ENCODE data around the gene TUBA4A.
"Not testable (repeated sequence)": the region's sequence is repeated elsewhere in the genome, so short reads cannot be mapped to it uniquely, and the experiment has no call there.

Gene TUBA4A

DNA sequence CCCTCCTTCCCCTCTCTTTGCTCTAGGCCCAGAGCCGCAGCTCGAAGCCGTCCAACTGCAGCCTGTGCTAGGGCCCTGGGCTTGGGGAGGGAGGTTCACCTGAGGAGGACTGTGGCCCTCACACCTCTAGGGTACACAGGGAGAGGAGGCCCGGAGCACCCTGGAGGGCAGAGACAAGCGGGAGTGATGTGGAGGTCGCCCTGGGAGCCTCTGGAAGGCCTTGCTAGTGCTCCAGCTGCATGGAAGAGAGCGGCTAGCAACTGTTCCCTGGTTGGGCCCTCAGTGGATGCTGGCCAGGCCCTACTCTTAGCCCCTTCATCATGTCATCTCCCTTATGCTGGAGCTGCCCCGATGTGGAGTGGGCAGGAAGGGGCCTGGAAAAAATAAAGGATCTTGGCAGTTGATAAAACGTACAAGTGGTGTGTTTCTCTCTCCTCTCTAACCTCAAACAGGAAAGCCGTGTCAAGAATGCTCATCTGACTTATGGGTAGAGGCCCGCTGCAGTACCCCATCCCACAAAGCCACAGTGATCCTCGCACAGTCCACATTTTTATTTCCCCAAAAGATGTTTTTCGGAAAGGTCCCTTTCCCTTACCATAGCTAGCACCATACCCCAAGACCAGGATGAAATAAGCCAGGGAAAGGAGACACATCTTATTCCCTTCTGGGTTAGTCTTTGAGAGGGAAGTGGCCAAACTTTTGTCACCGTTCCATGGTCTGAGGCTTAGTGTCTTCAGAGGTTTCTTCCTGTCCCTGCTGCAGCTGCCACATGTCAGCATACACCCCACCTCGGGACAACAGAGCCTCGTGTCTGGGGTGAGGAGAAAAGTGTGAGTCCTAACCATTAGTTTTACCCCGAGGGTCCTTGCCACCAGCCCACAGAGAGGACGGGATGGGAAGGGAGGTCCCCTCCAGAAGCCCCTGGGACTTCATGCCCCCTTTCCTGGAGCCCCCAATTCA is 44.2 kb downstream of the TUBA4A start:
- no peak for DNase-seq

DNA sequence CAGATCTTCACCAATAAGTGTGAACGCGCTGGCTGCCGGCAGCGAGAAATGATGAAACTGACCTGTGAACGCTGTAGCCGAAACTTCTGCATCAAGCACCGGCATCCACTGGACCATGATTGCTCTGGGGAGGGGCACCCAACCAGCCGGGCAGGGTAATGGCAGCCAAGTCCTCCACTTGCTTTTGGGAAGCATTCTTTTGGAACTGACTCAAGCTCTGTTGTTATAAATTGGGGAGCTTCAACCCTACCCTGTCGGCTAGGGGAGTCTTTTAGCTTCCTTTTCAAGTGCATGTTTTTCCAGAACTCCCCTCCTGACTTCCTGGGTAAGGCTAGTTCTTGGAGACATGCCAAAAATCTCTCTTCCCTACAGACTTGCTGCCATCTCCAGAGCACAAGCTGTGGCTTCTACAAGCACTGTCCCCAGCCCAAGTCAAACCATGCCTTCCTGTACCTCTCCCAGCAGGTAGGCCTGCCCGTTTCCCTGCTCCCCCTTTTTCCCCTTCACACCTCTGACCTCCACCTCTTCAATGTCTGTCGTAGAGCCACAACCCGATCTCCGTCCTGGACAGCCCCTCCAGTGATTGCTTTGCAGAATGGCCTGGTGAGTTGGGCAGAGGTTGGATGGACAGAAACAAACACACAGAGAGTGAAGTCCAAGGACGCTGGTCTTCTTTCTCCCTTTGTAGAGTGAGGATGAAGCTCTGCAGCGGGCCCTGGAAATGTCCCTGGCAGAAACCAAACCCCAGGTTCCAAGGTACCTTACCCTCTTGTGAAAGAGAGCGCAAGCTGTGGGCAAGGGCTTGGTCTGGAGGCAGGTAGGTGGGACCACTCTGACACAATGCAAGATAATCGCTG is 45.6 kb downstream of the TUBA4A start:
- no peak for DNase-seq

GRCh38 chr2:219207134-219207883 is 46.4 kb downstream of the TUBA4A start:
- DNase-seq, result no peak

- DNase-seq, result peak; percentile 98
These were observed 47.2 kb downstream of the TUBA4A start, which contains the start of gene ZFAND2B for GRCh38 chr2:219206328-219207133. TSS of gene ZFAND2B (plus strand) at chr2:219206782. CDS start at chr2:219206988, 206 bp downstream.

DNA sequence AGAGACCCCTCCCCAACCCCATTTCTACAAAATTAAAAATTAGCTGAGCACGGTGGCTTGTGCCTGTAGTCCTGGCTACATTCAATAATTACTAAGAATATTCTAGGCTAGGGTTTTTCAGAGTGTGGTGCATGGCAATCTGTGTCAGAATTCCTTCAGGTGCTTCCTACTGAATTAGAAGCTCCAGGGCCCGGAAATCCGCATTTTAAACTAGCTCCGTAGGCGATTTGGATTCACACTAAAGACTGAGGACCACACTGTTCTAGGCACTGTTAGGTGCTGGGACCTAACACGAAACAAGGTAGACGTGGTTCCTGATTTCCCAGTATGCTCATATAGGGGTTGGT is 47.8 kb downstream of the TUBA4A start:
- no peak for DNase-seq

- no peak for DNase-seq
These were observed 48.6 kb downstream of the TUBA4A start for GRCh38 chr2:219205165-219205538.

DNA sequence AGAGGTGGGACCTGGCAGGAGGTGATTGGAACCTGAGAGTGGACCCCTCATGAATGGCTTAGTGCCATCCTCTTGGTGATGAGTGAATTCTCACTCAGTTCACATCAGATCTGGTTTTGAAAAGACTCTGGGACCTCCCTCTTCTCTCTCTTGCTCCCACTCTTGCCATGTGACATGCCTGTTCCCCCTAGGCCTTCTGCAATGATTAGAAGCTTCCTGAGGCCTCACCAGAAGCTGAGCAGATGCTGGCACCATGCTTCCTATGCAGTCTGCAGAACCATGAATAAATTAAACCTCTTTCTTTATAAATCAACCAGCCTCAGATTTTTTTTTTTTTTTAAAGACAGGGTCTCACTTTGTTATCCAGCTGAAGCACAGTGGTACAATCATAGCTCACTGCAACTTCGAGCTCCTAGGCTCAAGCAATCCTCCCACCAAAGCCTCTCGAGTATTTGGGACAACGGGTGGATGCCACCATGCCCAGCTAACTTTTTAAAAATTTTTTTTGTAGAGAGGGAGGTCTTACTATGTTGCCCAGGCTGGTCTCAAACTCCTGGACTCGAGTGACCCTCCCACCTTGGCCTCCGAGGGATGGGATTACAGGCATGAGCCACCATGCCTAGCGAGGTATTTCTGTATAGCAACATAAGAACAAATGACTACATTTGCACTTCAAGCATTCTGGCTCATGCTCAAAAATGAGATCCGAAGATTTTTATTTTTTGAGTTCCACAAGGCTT is 49.1 kb downstream of the TUBA4A start:
- DNase-seq, result no peak

- DNase-seq, result not testable (repeated sequence)
These were observed 52.4 kb downstream of the TUBA4A start for GRCh38 chr2:219201331-219201730.

- DNase-seq, result peak; percentile 83
These were observed 53.0 kb downstream of the TUBA4A start for GRCh38 chr2:219200502-219201326.

All from activated CD8-positive, alpha-beta memory T cell treated with anti-CD3 and anti-CD28 coated beads for 24 hours (primary cell).